ENCODE results near the gene BNC2. TPM values are rescaled to one million over a fixed set of nuclear protein-coding genes. Genes with fewer than 3 reads are reported as not detected.

Gene BNC2
- total and polyA plus RNA-seq, 2 donors (not counting 1 experiment from before 2014, with no cell fraction given) = 34.7 to 39.1 TPM

- no peak for TF ChIP-seq EZH2 (IDR thresholded peaks at IDR 0.05; ENCODE audit: low read length, missing control alignments)
- no peak for TF ChIP-seq CTCF (conservative IDR thresholded peaks at IDR 0.05 in 1 of 2, IDR thresholded peaks at IDR 0.05 in 1 of 2; ENCODE audit: low read depth in 1 of 2, low read length in 2 of 2)
- no peak overlapping the region for H3K27ac ChIP-seq (ENCODE audit: insufficient read depth, low read length)
- DNase-seq (ENCODE audit: low read depth in 2 of 2) = no peak
Observed at GRCh38 chr9:16613051-16613450, 257.4 kb downstream of the BNC2 start.

GRCh38 chr9:16612627-16613026 is 257.8 kb downstream of the BNC2 start:
- no peaks in the 10 kb centered on the region for H4K20me1 ChIP-seq (ENCODE audit: control insufficient read depth, extremely low read depth, insufficient read depth, low read length)
- no peaks in the 10 kb centered on the region for H3K9me3 ChIP-seq (ENCODE audit: control insufficient read depth, insufficient read depth, low read depth, low read length)
- no peak overlapping the region for H3K4me3 ChIP-seq (replicated peaks in 1 of 4; ENCODE audit: control extremely low read depth in 1 of 4, insufficient read depth in 1 of 4, low read depth in 3 of 4, low read length in 4 of 4)
- no peak overlapping the region for H3K9ac ChIP-seq (ENCODE audit: insufficient read depth, low read length)
- DNase-seq (ENCODE audit: low read depth in 2 of 2) = peak; percentile 47 to 75
- TF ChIP-seq EZH2 (IDR thresholded peaks at IDR 0.05; ENCODE audit: low read length, missing control alignments) (no peak), CTCF (conservative IDR thresholded peaks at IDR 0.05 in 1 of 2, IDR thresholded peaks at IDR 0.05 in 1 of 2; ENCODE audit: low read depth in 1 of 2, low read length in 2 of 2) (no peak)
- peaks cover 4% of the 10 kb centered on the region for H3K79me2 ChIP-seq (ENCODE audit: control insufficient read depth, insufficient read depth, low read length)
- H3K4me2 ChIP-seq (ENCODE audit: extremely low read depth, insufficient read depth, low read length) = no peak overlapping the region
- no peak overlapping the region for H2AFZ ChIP-seq (ENCODE audit: low read length)
- H3K36me3 ChIP-seq (ENCODE audit: control insufficient read depth, insufficient read depth, low read length) = no peaks in the 10 kb centered on the region
- no peak overlapping the region for H3K27ac ChIP-seq (ENCODE audit: insufficient read depth, low read length)
- no peaks in the 10 kb centered on the region for H3K27me3 ChIP-seq (ENCODE audit: control insufficient read depth, insufficient read depth, low read length)
- peaks cover 14% of the 10 kb centered on the region for H3K4me1 ChIP-seq (ENCODE audit: control insufficient read depth, extremely low read depth, insufficient read depth, low read length)

More at GRCh38 chr9:16613051-16613450, 257.4 kb downstream of the BNC2 start:
- no peaks in the 10 kb centered on the region for H3K27me3 ChIP-seq (ENCODE audit: control insufficient read depth, insufficient read depth, low read length)
- no peak overlapping the region for H2AFZ ChIP-seq (ENCODE audit: low read length)
- H3K4me1 ChIP-seq (ENCODE audit: control insufficient read depth, extremely low read depth, insufficient read depth, low read length) = peaks cover 14% of the 10 kb centered on the region
- H3K4me3 ChIP-seq (replicated peaks in 1 of 4; ENCODE audit: control extremely low read depth in 1 of 4, insufficient read depth in 1 of 4, low read depth in 3 of 4, low read length in 4 of 4) = no peak overlapping the region
- no peak overlapping the region for H3K9ac ChIP-seq (ENCODE audit: insufficient read depth, low read length)
- no peak overlapping the region for H3K4me2 ChIP-seq (ENCODE audit: extremely low read depth, insufficient read depth, low read length)
- no peaks in the 10 kb centered on the region for H3K9me3 ChIP-seq (ENCODE audit: control insufficient read depth, insufficient read depth, low read depth, low read length)
- H3K79me2 ChIP-seq (ENCODE audit: control insufficient read depth, insufficient read depth, low read length) = peaks cover 5% of the 10 kb centered on the region
- H3K36me3 ChIP-seq (ENCODE audit: control insufficient read depth, insufficient read depth, low read length) = no peaks in the 10 kb centered on the region
- H4K20me1 ChIP-seq (ENCODE audit: control insufficient read depth, extremely low read depth, insufficient read depth, low read length) = no peaks in the 10 kb centered on the region

- DNase-seq (ENCODE audit: low read depth in 2 of 2) = peak; percentile 29 to 85
- no peaks in the 10 kb centered on the region for H3K9me3 ChIP-seq (ENCODE audit: control insufficient read depth, insufficient read depth, low read depth, low read length)
- no peaks in the 10 kb centered on the region for H3K36me3 ChIP-seq (ENCODE audit: control insufficient read depth, insufficient read depth, low read length)
- H4K20me1 ChIP-seq (ENCODE audit: control insufficient read depth, extremely low read depth, insufficient read depth, low read length) = no peaks in the 10 kb centered on the region
- no peak overlapping the region for H3K27ac ChIP-seq (ENCODE audit: insufficient read depth, low read length)
- H3K4me3 ChIP-seq (replicated peaks in 1 of 4; ENCODE audit: control extremely low read depth in 1 of 4, insufficient read depth in 1 of 4, low read depth in 3 of 4, low read length in 4 of 4) = no peak overlapping the region
- no peaks in the 10 kb centered on the region for H3K27me3 ChIP-seq (ENCODE audit: control insufficient read depth, insufficient read depth, low read length)
- no peak overlapping the region for H3K9ac ChIP-seq (ENCODE audit: insufficient read depth, low read length)
- no peak overlapping the region for H3K4me2 ChIP-seq (ENCODE audit: extremely low read depth, insufficient read depth, low read length)
- peaks cover 4% of the 10 kb centered on the region for H3K79me2 ChIP-seq (ENCODE audit: control insufficient read depth, insufficient read depth, low read length)
- TF ChIP-seq CTCF (conservative IDR thresholded peaks at IDR 0.05 in 1 of 2, IDR thresholded peaks at IDR 0.05 in 1 of 2; ENCODE audit: low read depth in 1 of 2, low read length in 2 of 2) = no peak
- no peak for TF ChIP-seq EZH2 (IDR thresholded peaks at IDR 0.05; ENCODE audit: low read length, missing control alignments)
- no peak overlapping the region for H2AFZ ChIP-seq (ENCODE audit: low read length)
- peaks cover 14% of the 10 kb centered on the region for H3K4me1 ChIP-seq (ENCODE audit: control insufficient read depth, extremely low read depth, insufficient read depth, low read length)
Observed at GRCh38 chr9:16611983-16612382, 258.5 kb downstream of the BNC2 start.

Data from fibroblast of lung (primary cell).